ENCODE data around the gene FAM229A. TPM values are rescaled to one million over a fixed set of nuclear protein-coding genes. Genes with fewer than 3 reads are reported as not detected.
A peak's percentile ranks its signal among the peaks of the same experiment; 100 is the strongest.

FAM229A gene
- total and polyA plus RNA-seq, 2 donors, result 1.6 to 14.6 TPM

DNA sequence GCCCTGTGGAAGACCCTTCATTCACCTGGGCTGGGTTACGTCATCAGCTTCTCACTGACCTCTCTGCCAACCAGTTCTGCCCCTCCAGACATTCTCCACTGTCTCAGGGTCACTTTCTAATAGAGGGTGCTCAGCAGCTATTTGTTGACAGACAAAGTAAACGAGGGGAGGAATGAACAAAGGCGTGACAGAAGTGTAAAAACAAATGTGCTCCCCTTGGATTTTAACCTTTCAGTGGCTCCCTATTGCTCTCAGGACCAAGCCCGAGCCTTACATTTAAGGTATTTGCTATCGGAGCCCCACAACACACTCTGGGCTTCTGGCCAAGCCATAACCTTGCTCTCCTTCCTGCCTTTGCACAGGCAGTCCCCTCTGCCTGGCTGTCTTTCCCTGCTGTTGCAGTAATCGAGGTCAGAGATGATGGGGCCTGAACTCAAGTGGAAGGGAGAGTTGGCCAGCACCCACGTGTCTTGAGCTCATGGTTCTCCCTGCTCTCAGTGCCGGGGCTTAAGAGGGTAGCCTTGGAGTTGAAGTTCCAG lies 16.9 kb downstream of the FAM229A start:
- DNase-seq (ENCODE audit: low read depth in 6 of 9, low spot score in 9 of 9), result no peak
- peaks cover 0 to 2% of the 10 kb centered on the region in 2 donors for H3K27me3 ChIP-seq (ENCODE audit: control insufficient read depth in 2 of 2, insufficient read depth in 1 of 2, low read length in 1 of 2)
- peaks cover 4 to 22% of the 10 kb centered on the region in 2 donors for H3K4me1 ChIP-seq (ENCODE audit: control insufficient read depth in 2 of 2, insufficient read depth in 2 of 2, low read length in 2 of 2)
- H3K27ac ChIP-seq (ENCODE audit: low read depth in 1 of 2, low read length in 1 of 2), result no peak overlapping the region
- WGBS, result 29% methylated on average over 8 of the region's 8 CpGs
- no peak overlapping the region for H3K4me3 ChIP-seq (ENCODE audit: low read length in 2 of 2)
- no peaks in the 10 kb centered on the region for H3K36me3 ChIP-seq (ENCODE audit: control insufficient read depth in 2 of 2, insufficient read depth in 2 of 2, low read length in 1 of 2)
- peaks cover 0 to 1% of the 10 kb centered on the region in 2 donors for H3K9me3 ChIP-seq (ENCODE audit: control insufficient read depth in 2 of 2, insufficient read depth in 1 of 2, low read length in 1 of 2)

DNA sequence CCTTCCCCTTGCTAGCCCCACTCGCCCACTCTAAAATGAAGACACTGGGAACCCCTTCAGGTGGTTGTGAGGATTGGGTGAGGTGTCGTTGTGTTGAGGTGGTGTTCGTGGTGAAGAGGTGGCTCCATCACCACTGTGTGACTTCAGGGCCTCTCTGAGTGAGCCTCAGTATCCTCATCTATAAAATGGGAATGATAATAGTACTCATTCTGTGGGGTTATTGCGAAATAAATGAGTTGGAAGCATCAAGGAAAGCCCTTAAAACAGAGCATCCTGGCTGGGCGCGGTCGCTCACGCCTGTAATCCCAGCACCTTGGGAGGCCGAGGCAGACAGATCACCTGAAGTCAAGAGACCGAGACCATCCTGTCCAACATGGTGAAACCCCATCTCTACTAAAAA lies 19.6 kb downstream of the FAM229A start:
- H3K27ac ChIP-seq (ENCODE audit: low read depth in 1 of 2, low read length in 1 of 2), result peak overlapping the region in 1 of 2 donors; percentile 11
- 93% methylated on average over 10 of the region's 10 CpGs for WGBS
- H3K4me1 ChIP-seq (ENCODE audit: control insufficient read depth in 2 of 2, insufficient read depth in 2 of 2, low read length in 2 of 2), result peaks cover 0 to 18% of the 10 kb centered on the region in 2 donors
- H3K4me3 ChIP-seq (ENCODE audit: low read length in 2 of 2), result no peak overlapping the region
- H3K36me3 ChIP-seq (ENCODE audit: control insufficient read depth in 2 of 2, insufficient read depth in 2 of 2, low read length in 1 of 2), result no peaks in the 10 kb centered on the region
- H3K9me3 ChIP-seq (ENCODE audit: control insufficient read depth in 2 of 2, insufficient read depth in 1 of 2, low read length in 1 of 2), result no peaks in the 10 kb centered on the region
- H3K27me3 ChIP-seq (ENCODE audit: control insufficient read depth in 2 of 2, insufficient read depth in 1 of 2, low read length in 1 of 2), result peaks cover 0 to 8% of the 10 kb centered on the region in 2 donors
- DNase-seq (ENCODE audit: low read depth in 6 of 9, low spot score in 9 of 9), result no peak

DNA sequence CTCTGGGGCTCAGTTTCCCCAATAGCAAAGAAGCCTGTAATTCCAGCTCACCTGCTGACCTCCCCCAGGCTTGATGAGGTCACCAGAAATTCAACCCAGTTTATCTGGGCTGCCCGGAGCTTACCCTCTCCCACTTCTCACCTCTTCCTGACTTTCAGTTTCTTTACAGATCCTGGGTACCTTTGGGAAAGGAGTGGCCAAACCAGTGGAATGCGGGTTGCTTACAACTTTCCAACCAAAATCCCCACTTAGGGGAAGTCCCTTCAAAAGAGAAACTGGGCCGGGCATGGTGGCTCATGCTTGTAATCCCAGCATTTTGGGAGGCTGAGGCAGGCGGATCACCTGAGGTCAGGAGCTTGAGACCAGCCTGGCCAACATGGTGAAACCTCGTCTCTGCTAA lies 20.3 kb downstream of the FAM229A start:
- H3K27ac ChIP-seq (ENCODE audit: low read depth in 1 of 2, low read length in 1 of 2), result peak overlapping the region in 1 of 2 donors; percentile 66
- H3K36me3 ChIP-seq (ENCODE audit: control insufficient read depth in 2 of 2, insufficient read depth in 2 of 2, low read length in 1 of 2), result no peaks in the 10 kb centered on the region
- no peaks in the 10 kb centered on the region for H3K9me3 ChIP-seq (ENCODE audit: control insufficient read depth in 2 of 2, insufficient read depth in 1 of 2, low read length in 1 of 2)
- no peak overlapping the region for H3K4me3 ChIP-seq (ENCODE audit: low read length in 2 of 2)
- DNase-seq (ENCODE audit: low read depth in 6 of 9, low spot score in 9 of 9), result no peak
- peaks cover 0 to 26% of the 10 kb centered on the region in 2 donors for H3K4me1 ChIP-seq (ENCODE audit: control insufficient read depth in 2 of 2, insufficient read depth in 2 of 2, low read length in 2 of 2)
- 94% methylated on average over 5 of the region's 5 CpGs for WGBS
- peaks cover 0 to 13% of the 10 kb centered on the region in 2 donors for H3K27me3 ChIP-seq (ENCODE audit: control insufficient read depth in 2 of 2, insufficient read depth in 1 of 2, low read length in 1 of 2)

DNA sequence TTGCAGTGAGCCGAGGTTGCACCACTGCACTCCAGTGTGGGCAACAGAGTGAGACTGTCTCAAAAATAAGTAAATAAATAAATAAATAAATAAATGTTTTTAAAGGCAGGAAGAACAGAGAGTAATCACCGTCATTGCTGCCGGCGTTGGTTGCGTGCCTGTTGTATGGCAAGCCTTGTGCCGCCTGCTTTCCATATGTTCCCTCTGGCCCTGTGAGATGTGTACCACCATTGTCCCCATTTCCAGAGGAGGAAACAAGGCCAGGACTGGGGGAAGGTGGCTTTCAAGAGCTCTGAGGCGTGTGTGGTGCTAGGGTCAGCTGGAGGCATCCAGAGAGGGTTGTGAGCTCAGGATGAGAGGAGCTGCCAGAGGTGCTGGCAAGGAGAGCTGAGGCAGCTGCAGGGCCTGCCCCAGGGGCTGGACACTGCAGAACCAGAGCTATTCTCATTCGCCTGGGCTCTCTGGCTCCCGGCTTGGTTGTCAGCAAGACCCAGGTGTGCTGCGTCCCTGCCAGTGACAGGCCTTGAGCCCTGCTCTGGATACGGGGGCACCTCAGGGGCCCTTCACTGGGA lies 21.0 kb downstream of the FAM229A start:
- WGBS, result 96% methylated on average over 11 of the region's 11 CpGs
- H3K4me3 ChIP-seq (ENCODE audit: low read length in 2 of 2), result no peak overlapping the region
- H3K4me1 ChIP-seq (ENCODE audit: control insufficient read depth in 2 of 2, insufficient read depth in 2 of 2, low read length in 2 of 2), result peaks cover 4 to 33% of the 10 kb centered on the region in 2 donors
- H3K27me3 ChIP-seq (ENCODE audit: control insufficient read depth in 2 of 2, insufficient read depth in 1 of 2, low read length in 1 of 2), result peaks cover 0 to 20% of the 10 kb centered on the region in 2 donors
- H3K9me3 ChIP-seq (ENCODE audit: control insufficient read depth in 2 of 2, insufficient read depth in 1 of 2, low read length in 1 of 2), result no peaks in the 10 kb centered on the region
- no peak for DNase-seq (ENCODE audit: low read depth in 6 of 9, low spot score in 9 of 9)
- peak overlapping the region; percentile 33 to 66 for H3K27ac ChIP-seq (ENCODE audit: low read depth in 1 of 2, low read length in 1 of 2)
- no peaks in the 10 kb centered on the region for H3K36me3 ChIP-seq (ENCODE audit: control insufficient read depth in 2 of 2, insufficient read depth in 2 of 2, low read length in 1 of 2)

DNA sequence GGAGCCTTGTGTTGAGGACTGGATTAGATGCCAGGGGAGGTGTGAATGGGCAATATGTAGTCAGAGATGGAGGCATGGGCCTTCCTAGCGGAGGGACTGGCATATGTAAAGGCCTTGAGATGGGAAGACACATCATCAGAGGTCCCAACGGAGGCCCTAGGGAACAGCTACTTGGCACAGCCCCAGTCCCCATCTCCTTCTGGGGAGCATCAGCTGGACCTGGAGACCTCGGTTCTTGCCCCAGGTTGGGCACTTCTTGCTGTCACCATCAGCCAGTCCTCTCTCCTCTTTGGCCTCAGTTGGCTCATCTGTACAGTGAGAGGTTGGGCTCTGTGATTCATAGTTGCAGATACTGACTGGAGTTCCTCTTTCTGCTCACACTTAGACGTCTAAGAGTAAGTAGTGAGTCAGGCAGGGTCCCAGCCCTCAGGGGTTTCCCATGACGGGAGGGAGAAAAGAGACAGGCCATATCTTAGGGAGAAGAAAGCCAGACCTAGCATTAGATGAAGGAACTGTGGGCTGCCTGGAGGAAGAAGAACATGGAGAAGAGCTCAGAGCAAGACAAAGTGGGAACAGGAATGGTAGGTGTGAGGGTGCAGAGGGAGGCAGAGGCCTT lies 22.8 kb downstream of the FAM229A start:
- 77% methylated on average over 5 of the region's 5 CpGs for WGBS
- H3K4me1 ChIP-seq (ENCODE audit: control insufficient read depth in 2 of 2, insufficient read depth in 2 of 2, low read length in 2 of 2), result peaks cover 6 to 36% of the 10 kb centered on the region in 2 donors
- H3K27me3 ChIP-seq (ENCODE audit: control insufficient read depth in 2 of 2, insufficient read depth in 1 of 2, low read length in 1 of 2), result peaks cover 0 to 19% of the 10 kb centered on the region in 2 donors
- peaks cover 0 to 2% of the 10 kb centered on the region in 2 donors for H3K36me3 ChIP-seq (ENCODE audit: control insufficient read depth in 2 of 2, insufficient read depth in 2 of 2, low read length in 1 of 2)
- H3K27ac ChIP-seq (ENCODE audit: low read depth in 1 of 2, low read length in 1 of 2), result no peak overlapping the region
- no peaks in the 10 kb centered on the region for H3K9me3 ChIP-seq (ENCODE audit: control insufficient read depth in 2 of 2, insufficient read depth in 1 of 2, low read length in 1 of 2)
- H3K4me3 ChIP-seq (ENCODE audit: low read length in 2 of 2), result no peak overlapping the region
- no peak for DNase-seq (ENCODE audit: low read depth in 6 of 9, low spot score in 9 of 9)

DNA sequence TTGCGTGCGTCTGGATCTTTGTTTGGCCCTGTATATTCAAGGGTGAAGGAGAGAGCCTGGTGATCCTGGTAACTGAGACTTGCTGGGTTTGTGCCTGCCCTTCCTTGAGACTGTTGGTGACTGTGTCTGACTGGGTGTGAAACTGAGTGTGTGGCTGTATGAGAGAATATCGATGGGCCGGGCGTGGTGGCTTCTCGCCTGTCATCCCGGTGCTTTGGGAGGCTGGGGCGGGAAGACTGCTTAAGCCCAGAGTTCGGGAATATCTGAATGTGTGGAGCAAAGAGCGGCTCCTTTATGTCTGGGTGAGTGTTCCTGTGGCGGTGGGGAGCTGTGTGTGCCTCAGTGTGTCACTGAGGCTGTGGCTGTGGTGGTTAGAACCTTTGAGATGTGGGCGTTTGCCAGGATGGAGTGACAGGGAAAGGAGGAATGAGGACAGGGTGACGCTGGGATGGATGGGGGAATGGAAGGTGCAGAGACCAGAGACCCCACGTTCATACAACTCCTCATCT lies 23.6 kb downstream of the FAM229A start:
- peaks cover 10 to 43% of the 10 kb centered on the region in 2 donors for H3K4me1 ChIP-seq (ENCODE audit: control insufficient read depth in 2 of 2, insufficient read depth in 2 of 2, low read length in 2 of 2)
- H3K9me3 ChIP-seq (ENCODE audit: control insufficient read depth in 2 of 2, insufficient read depth in 1 of 2, low read length in 1 of 2), result no peaks in the 10 kb centered on the region
- H3K36me3 ChIP-seq (ENCODE audit: control insufficient read depth in 2 of 2, insufficient read depth in 2 of 2, low read length in 1 of 2), result peaks cover 3 to 10% of the 10 kb centered on the region in 2 donors
- WGBS, result 96% methylated on average over 14 of the region's 14 CpGs
- no peak overlapping the region for H3K27ac ChIP-seq (ENCODE audit: low read depth in 1 of 2, low read length in 1 of 2)
- H3K27me3 ChIP-seq (ENCODE audit: control insufficient read depth in 2 of 2, insufficient read depth in 1 of 2, low read length in 1 of 2), result peaks cover 0 to 19% of the 10 kb centered on the region in 2 donors
- no peak for DNase-seq (ENCODE audit: low read depth in 6 of 9, low spot score in 9 of 9)
- H3K4me3 ChIP-seq (ENCODE audit: low read length in 2 of 2), result no peak overlapping the region

DNA sequence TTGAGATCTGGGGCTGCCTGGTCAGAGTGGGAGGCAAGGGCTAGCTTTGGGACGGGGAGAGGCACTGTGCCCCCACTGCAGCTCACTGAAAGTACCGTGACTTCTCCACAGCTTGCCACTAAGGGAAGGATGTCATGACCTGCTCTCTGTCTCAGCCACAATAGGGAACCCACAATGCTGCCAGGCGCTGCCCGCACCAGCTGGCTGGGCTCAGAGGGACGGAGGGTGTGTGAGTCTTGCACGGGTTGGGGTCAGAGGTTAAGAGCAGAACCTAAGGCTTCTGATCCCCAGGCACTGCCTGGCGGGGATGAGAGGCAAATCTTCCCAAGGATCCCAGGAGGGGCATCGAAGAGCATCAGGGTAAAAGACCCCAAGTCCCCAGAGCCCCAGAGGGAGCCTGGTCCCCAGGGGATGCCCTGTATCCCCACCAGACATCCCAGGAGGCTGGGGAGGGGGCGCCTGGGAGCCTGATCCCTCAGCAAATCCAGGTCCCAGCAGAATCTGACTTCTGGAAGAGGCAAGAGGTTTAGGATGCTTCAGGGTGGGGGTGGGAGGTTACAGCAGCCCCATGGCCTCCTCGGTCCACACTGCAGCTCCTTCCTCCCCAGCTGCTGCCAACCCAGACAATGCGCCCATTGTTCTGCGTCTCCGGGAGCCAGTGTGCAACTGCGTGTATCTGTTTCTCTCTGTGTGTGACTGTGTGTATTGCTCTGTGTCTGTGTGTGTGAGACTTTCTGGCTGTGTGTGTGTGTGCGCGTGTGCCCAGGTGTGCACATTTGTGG lies 24.2 kb downstream of the FAM229A start:
- DNase-seq (ENCODE audit: low read depth in 6 of 9, low spot score in 9 of 9), result no peak
- WGBS, result 60% methylated on average over 16 of the region's 16 CpGs
- Histone ChIP-seq H3K4me3 (ENCODE audit: low read length in 2 of 2) (no peak overlapping the region), H3K27me3 (ENCODE audit: control insufficient read depth in 2 of 2, insufficient read depth in 1 of 2, low read length in 1 of 2) (peaks cover 0 to 19% of the 10 kb centered on the region in 2 donors), H3K27ac (ENCODE audit: low read depth in 1 of 2, low read length in 1 of 2) (peak overlapping the region in 1 of 2 donors; percentile 41), H3K9me3 (ENCODE audit: control insufficient read depth in 2 of 2, insufficient read depth in 1 of 2, low read length in 1 of 2) (no peaks in the 10 kb centered on the region), H3K36me3 (ENCODE audit: control insufficient read depth in 2 of 2, insufficient read depth in 2 of 2, low read length in 1 of 2) (peaks cover 4 to 16% of the 10 kb centered on the region in 2 donors), H3K4me1 (ENCODE audit: control insufficient read depth in 2 of 2, insufficient read depth in 2 of 2, low read length in 2 of 2) (peaks cover 10 to 49% of the 10 kb centered on the region in 2 donors)

DNA sequence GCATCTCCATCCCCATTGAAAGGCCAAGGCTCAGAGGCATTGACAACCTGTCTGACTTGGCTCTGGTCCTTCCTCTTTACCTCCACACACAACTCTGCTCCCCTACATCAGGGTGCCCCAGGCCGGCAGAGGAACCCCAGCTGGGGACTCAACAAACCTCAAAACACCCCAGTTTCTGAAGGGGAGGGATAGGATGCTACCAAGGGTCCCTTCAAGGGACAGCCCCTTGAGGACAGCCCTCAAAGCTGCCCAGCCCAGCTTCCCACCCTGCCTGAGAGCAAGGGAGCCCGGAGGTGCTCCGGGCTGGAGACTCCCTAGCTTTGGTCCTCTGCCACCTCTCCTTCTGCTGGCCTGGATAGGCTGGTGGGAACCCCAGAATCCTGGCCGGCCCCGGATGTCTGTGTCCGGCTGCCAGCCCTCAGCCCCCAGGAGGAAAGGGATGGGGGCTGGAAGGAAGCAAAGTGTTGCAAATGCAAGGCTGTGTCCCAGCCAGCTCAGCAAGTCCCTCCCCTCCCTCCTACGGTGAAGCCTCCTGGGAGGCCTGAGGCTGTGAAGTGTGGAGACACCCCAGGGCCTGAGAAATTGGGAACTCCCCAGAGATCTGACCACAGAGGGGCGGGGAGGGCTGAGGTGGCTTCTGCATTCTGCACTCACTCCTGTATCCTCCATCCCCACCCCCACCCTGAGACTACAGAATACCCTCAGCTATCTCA lies 25.2 kb downstream of the FAM229A start:
- peak in 2 of 9 donors; percentile 28 to 42 for DNase-seq (ENCODE audit: low read depth in 6 of 9, low spot score in 9 of 9)
- peaks cover 13 to 26% of the 10 kb centered on the region in 2 donors for H3K36me3 ChIP-seq (ENCODE audit: control insufficient read depth in 2 of 2, insufficient read depth in 2 of 2, low read length in 1 of 2)
- H3K9me3 ChIP-seq (ENCODE audit: control insufficient read depth in 2 of 2, insufficient read depth in 1 of 2, low read length in 1 of 2), result no peaks in the 10 kb centered on the region
- H3K4me3 ChIP-seq (ENCODE audit: low read length in 2 of 2), result no peak overlapping the region
- peak overlapping the region; percentile 25 to 32 for H3K27ac ChIP-seq (ENCODE audit: low read depth in 1 of 2, low read length in 1 of 2)
- WGBS, result 27% methylated on average over 8 of the region's 8 CpGs
- peaks cover 10 to 56% of the 10 kb centered on the region in 2 donors for H3K4me1 ChIP-seq (ENCODE audit: control insufficient read depth in 2 of 2, insufficient read depth in 2 of 2, low read length in 2 of 2)
- H3K27me3 ChIP-seq (ENCODE audit: control insufficient read depth in 2 of 2, insufficient read depth in 1 of 2, low read length in 1 of 2), result peaks cover 0 to 19% of the 10 kb centered on the region in 2 donors

All from thymus (tissue), 11 donors.